Adrenal gland (tissue), 12 donors: ENCODE results near the gene AHCYL1. TPM values are rescaled to one million over a fixed set of nuclear protein-coding genes. Genes with fewer than 3 reads are reported as not detected.

Experiments
- DNase-seq, 7 donors: peaks; one replicate each; pipeline ENCODE4 v3.0.0-alpha.2; 2019 to 2020
- H3K27ac ChIP-seq, 5 donors: fragments of 200-600 bp; sonication (generic) in 4 of 5; 1 replicate in 3 of 5; 2 replicates in 2 of 5; pipeline versions ENCODE4 v1.5.1 to v1.8.0; 2016 to 2020; ENCODE audit warnings: mild to moderate bottlenecking in 1 of 5
- H3K27me3 ChIP-seq: fragments of 200-600 bp; 2 replicates; pipeline ENCODE4 v1.8.0; 2021
- H3K36me3 ChIP-seq, 2 donors: fragments of 200-600 bp; replicated peaks in 1 of 2; 1 replicate in 1 of 2; 2 replicates in 1 of 2; pipeline versions ENCODE4 v1.5.1 to v1.8.0; 2018 to 2022
- H3K4me1 ChIP-seq, 2 donors: fragments of 200-600 bp; replicated peaks in 1 of 2; 1 replicate in 1 of 2; 2 replicates in 1 of 2; pipeline versions ENCODE4 v1.5.1 to v1.8.0; 2018 to 2021
- H3K4me3 ChIP-seq, 4 donors: fragments of 200-600 bp; sonication (generic) in 3 of 4; one replicate each; pipeline ENCODE4 v1.5.1; 2016 to 2018
- H3K9me3 ChIP-seq, 3 donors: fragments of 200-600 bp; sonication (generic) in 1 of 3; replicated peaks in 1 of 3; 1 replicate in 2 of 3; 2 replicates in 1 of 3; pipeline versions ENCODE4 v1.5.1 to v1.8.0; 2016 to 2021
- POLR2A ChIP-seq, 2 donors: fragments of 450-650 bp; IDR thresholded peaks; one replicate each; pipeline ENCODE4 v1.6.1; 2017; ENCODE audit warnings: antibody characterized with exemption in 2 of 2, mild to moderate bottlenecking in 2 of 2, moderate library complexity in 1 of 2
- WGBS, 4 donors: extraction: QIAGEN DNeasy Blood & Tissue Kit in 2 of 4; methylation state at CpG; one replicate each; pipeline versions ENCODE4 v1.1.5 to v1.1.7; 2013 to 2017; 5-methylcytosine and 5-hydroxymethylcytosine counted together
- intact Hi-C, 2 donors: fragments of 100-400 bp; cut with DNase I; formaldehyde crosslinking; loops; one replicate each; pipeline versions ENCODE4 v1.14.1 to v1.15.0; 2022 to 2023
- polyA plus RNA-seq, 3 donors: library from polyadenylated mRNA; stranded (reverse); fragments of 200-250 nt in 2 of 3; fragments of 350-450 nt in 1 of 3; fragmentation: Illumina TruSeq in 1 of 3; extraction: RNeasy Lipid Tissue Mini Kit (QIAGEN cat#74804) in 1 of 3; gene quantifications; one replicate each; pipeline ENCODE4 v1.2.3, GENCODE V29; 2013 to 2014
- total RNA-seq, 9 donors: library from RNA; depleted of rRNA in 4 of 9; stranded (reverse); fragments of >200 nt in 4 of 9; fragments of 120-200 nt in 1 of 9; fragmentation: NEBNext Ultra II Directional in 1 of 9; extraction: Animal tissue kit (Norgen Biotek cat#: 25700) in 1 of 9; gene quantifications; one replicate each; pipeline versions ENCODE4 v1.1.0 to v1.2.4, GENCODE V29; 2013 to 2023
- TF ChIP-seq, protein P1 (sequence below), 6 experiments: fragments of 450-650 bp in 4 of 6; fragments of 200-600 bp in 2 of 6; sonication (generic) in 1 of 6; IDR thresholded peaks; 1 replicate in 5 of 6; 2 replicates in 1 of 6; pipeline versions ENCODE4 v1.5.1 to v1.8.0; 2016 to 2021; ENCODE audit warnings: antibody characterized with exemption in 6 of 6, mild to moderate bottlenecking in 2 of 6, moderate library complexity in 1 of 6
- donor health status: healthy with polysubstance abuse.
- donor health status: Bipolar disorder and iron deficiency.
- donor health status: DM: yes; HTN: yes; CAD: no.
- donor health status: DM: no; HTN: no; CAD: no.
- donor health status: DM: no; HTN: no; CAD: no.
- donor health status: DM: yes; HTN: yes; CAD: no.

AHCYL1 gene
- total and polyA plus RNA-seq, 12 donors: 33.5 to 172 (median 95.3) TPM

DNA sequence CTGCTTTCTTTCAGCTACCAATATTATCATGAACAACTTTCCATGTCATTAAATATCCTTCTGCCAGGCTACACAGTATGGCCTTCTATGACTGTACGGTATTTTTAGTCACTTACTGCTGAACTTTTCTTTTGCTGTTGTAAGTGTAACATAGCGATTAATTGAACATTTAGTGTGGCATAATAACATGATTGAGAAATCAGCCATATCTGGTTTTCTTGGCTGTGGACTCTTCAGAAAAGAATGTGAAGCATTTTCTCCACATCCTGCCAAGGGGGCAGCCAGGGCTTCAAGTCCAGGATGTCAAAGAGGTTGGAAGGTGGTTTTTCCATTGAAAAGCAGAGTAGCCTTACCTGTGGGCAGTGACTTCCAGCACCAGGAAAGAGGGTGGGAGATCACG, 8.8 kb upstream of the AHCYL1 start:
- no peaks in the 10 kb centered on the region for H3K4me1 ChIP-seq
- intact Hi-C loops: no loop called here
- no peak for DNase-seq
- H3K27me3 ChIP-seq: no peaks in the 10 kb centered on the region
- no peaks in the 10 kb centered on the region for H3K9me3 ChIP-seq
- no peaks in the 10 kb centered on the region for H3K36me3 ChIP-seq
- peak overlapping the region in 1 of 5 donors; percentile 58 for H3K27ac ChIP-seq
- 68 to 70% (median 68%) methylated on average over 3 of the region's 3 CpGs for WGBS, 4 donors
- TF ChIP-seq, protein P1, sequence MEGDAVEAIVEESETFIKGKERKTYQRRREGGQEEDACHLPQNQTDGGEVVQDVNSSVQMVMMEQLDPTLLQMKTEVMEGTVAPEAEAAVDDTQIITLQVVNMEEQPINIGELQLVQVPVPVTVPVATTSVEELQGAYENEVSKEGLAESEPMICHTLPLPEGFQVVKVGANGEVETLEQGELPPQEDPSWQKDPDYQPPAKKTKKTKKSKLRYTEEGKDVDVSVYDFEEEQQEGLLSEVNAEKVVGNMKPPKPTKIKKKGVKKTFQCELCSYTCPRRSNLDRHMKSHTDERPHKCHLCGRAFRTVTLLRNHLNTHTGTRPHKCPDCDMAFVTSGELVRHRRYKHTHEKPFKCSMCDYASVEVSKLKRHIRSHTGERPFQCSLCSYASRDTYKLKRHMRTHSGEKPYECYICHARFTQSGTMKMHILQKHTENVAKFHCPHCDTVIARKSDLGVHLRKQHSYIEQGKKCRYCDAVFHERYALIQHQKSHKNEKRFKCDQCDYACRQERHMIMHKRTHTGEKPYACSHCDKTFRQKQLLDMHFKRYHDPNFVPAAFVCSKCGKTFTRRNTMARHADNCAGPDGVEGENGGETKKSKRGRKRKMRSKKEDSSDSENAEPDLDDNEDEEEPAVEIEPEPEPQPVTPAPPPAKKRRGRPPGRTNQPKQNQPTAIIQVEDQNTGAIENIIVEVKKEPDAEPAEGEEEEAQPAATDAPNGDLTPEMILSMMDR (IDR thresholded peaks at IDR 0.05): no peak
- no peak for TF ChIP-seq POLR2A (IDR thresholded peaks at IDR 0.05)
- no peak overlapping the region for H3K4me3 ChIP-seq

DNA sequence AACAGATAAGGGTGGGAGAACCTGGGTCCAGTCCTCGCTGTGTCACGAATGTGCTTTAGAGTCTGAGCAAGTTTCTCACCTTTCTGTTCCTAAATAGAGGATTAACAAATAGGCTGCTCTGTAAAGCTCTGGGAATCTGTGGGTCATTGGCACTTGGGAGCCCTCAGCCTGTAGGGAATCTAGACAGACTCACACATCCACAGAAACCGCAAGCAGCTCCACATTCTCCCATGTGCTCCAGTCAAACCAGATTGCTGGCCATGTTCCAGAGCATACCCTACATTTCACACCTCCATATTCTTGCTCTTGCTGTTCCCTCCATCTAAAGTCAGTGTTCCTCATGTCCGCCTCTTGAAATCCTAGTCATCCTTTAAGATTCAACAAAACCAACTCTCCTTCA, 7.8 kb upstream of the AHCYL1 start:
- intact Hi-C loops: no loop called here
- Histone ChIP-seq H3K9me3 (no peaks in the 10 kb centered on the region), H3K27ac (no peak overlapping the region), H3K4me1 (no peaks in the 10 kb centered on the region), H3K27me3 (no peaks in the 10 kb centered on the region), H3K36me3 (no peaks in the 10 kb centered on the region), H3K4me3 (no peak overlapping the region)
- DNase-seq: no peak
- WGBS, 4 donors: 94 to 100% (median 99%) methylated on average over 4 of the region's 4 CpGs
- TF ChIP-seq POLR2A (IDR thresholded peaks at IDR 0.05): no peak
- TF ChIP-seq, protein P1 (IDR thresholded peaks at IDR 0.05): no peak

GRCh38 chr1:109977225-109977624, 7.3 kb upstream of the AHCYL1 start:
- Histone ChIP-seq H3K9me3 (no peaks in the 10 kb centered on the region), H3K4me3 (no peak overlapping the region), H3K4me1 (no peaks in the 10 kb centered on the region), H3K27ac (no peak overlapping the region), H3K27me3 (no peaks in the 10 kb centered on the region), H3K36me3 (no peaks in the 10 kb centered on the region)
- intact Hi-C loops: no loop called here
- TF ChIP-seq, protein P1 (IDR thresholded peaks at IDR 0.05): no peak
- no peak for TF ChIP-seq POLR2A (IDR thresholded peaks at IDR 0.05)
- WGBS, 4 donors: 79 to 100% (median 83%) methylated on average over 2 to 8 of the region's 8 CpGs
- DNase-seq: no peak

DNA sequence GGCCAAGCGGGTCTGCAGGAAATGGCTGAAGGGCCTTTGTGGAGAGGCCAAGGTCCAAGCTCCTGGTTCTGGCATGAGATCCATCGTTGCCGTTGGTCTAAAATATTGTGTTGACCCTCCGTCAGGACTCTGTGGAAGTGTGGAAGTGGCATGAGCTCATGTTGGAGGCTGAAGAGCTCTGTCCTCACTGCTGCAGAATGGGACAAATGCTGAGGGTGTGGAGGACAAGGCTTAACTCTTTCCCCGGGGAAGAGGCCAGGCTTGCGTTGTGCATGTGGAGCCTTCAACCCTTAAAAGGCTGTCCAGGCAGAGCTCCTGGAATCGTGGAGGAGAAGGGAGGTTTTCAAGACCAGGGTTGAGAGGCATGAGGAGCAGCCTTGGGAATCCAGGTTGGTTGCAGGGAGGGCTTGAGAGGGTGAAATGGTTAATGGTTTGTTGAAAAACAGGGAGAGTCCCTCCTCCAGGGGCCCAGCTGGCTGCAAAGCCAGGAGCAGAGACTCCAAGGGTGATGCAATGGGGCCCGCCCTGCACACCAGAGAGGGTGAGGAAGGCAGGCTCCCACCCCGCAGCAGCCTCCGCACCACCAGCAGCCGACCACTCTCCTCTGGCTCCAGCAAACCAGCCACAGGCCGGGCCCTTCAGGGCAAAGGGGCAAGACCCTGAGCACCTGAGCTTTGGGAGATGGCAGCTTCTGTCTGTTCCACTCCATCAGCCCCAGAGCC, 6.7 kb upstream of the AHCYL1 start:
- Histone ChIP-seq H3K4me1 (no peaks in the 10 kb centered on the region), H3K9me3 (no peaks in the 10 kb centered on the region), H3K4me3 (no peak overlapping the region), H3K36me3 (no peaks in the 10 kb centered on the region), H3K27me3 (no peaks in the 10 kb centered on the region), H3K27ac (no peak overlapping the region)
- DNase-seq: no peak
- TF ChIP-seq POLR2A (IDR thresholded peaks at IDR 0.05): no peak
- TF ChIP-seq, protein P1 (IDR thresholded peaks at IDR 0.05): no peak
- WGBS, 4 donors: 81 to 87% (median 85%) methylated on average over 12 of the region's 12 CpGs
- intact Hi-C loops: no loop called here
